Measurements from ENCODE around the gene MINDY2. TPM values are rescaled to one million over a fixed set of nuclear protein-coding genes. Genes with fewer than 3 reads are reported as not detected.
"Not testable (repeated sequence)": the region's sequence is repeated elsewhere in the genome, so short reads cannot be mapped to it uniquely, and the experiment has no call there.

MINDY2 gene
- total RNA-seq, 1 donor from 2014 or later: 20.9 TPM

DNA sequence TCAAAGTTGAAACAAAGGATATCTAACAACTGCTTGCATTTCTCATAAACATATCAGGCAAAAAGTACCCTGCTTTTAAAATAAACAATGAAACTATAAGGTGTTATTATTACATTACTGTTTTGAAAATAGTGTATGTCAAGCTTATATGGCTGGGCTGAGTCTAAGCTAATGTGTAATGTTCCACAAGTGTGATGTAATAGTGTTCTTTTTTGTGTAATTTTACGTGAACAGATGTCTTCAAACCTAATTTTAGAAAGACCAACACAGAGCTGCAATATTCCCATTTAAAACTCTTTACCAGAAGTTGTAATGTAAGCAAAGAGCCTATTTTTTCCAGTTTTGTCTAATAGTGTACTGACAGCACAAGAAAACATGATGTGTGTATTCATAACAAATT lies 34.0 kb downstream of the MINDY2 start:
- H3K4me3 ChIP-seq (ENCODE audit: low read depth, low read length): no peak overlapping the region
- DNase-seq (ENCODE audit: low read depth): no peak
- TF ChIP-seq, protein P1, sequence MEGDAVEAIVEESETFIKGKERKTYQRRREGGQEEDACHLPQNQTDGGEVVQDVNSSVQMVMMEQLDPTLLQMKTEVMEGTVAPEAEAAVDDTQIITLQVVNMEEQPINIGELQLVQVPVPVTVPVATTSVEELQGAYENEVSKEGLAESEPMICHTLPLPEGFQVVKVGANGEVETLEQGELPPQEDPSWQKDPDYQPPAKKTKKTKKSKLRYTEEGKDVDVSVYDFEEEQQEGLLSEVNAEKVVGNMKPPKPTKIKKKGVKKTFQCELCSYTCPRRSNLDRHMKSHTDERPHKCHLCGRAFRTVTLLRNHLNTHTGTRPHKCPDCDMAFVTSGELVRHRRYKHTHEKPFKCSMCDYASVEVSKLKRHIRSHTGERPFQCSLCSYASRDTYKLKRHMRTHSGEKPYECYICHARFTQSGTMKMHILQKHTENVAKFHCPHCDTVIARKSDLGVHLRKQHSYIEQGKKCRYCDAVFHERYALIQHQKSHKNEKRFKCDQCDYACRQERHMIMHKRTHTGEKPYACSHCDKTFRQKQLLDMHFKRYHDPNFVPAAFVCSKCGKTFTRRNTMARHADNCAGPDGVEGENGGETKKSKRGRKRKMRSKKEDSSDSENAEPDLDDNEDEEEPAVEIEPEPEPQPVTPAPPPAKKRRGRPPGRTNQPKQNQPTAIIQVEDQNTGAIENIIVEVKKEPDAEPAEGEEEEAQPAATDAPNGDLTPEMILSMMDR (conservative IDR thresholded peaks at IDR 0.05; ENCODE audit: low read depth, low read length): no peak

DNA sequence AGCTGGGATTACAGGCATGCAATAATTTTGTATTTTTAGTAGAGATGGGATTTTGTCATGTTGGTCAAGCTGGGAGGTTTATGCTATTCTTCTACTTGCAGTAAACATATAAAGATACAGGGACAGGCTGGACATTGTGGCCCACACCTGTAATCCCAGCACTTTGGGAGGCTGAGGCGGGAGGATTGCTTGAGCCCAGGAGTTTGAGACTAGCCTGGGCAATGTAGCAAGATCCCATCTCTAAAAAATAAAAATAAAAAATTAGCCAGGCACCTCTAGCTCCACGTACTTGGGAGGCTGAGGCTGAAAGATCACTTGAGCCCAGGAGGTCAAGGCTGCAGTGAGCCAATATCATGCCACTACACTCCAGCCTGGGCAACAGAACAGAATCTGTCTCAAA lies 52.2 kb downstream of the MINDY2 start:
- not testable (repeated sequence) for H3K4me3 ChIP-seq (ENCODE audit: low read depth, low read length); DNase-seq (ENCODE audit: low read depth)

- H3K4me3 ChIP-seq (ENCODE audit: low read depth, low read length): no peak overlapping the region
- no peak for DNase-seq (ENCODE audit: low read depth)
- TF ChIP-seq, protein P1 (conservative IDR thresholded peaks at IDR 0.05; ENCODE audit: low read depth, low read length): no peak
These were observed 59.5 kb downstream of the MINDY2 start for GRCh38 chr15:58830556-58830955.

GRCh38 chr15:58833681-58834426 lies 62.8 kb downstream of the MINDY2 start:
- not testable (repeated sequence) for DNase-seq (ENCODE audit: low read depth); H3K4me3 ChIP-seq (ENCODE audit: low read depth, low read length)

GRCh38 chr15:58839485-58839884 lies 68.4 kb downstream of the MINDY2 start:
- DNase-seq (ENCODE audit: low read depth): no peak
- TF ChIP-seq, protein P1 (conservative IDR thresholded peaks at IDR 0.05; ENCODE audit: low read depth, low read length): peak; percentile 34
- H3K4me3 ChIP-seq (ENCODE audit: low read depth, low read length): no peak overlapping the region

DNA sequence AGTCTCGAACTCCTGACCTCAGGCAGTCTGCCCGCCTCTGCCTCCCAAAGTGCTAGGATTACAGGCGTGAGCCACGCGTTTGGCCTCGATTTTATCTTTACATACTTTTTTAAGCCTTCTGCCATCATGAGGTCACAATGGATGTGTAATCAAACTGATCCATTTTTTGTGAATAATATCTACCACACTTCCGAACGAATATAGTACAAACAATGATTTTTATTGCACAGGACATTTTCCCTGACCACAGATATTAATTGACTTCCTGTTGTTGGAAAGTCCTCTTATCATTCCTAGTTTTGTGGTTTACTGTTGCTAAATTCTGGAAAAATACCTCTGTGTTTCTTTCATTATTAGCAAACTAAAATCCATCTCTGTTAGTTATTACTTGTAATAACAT lies 68.9 kb downstream of the MINDY2 start:
- H3K4me3 ChIP-seq (ENCODE audit: low read depth, low read length): no peak overlapping the region
- TF ChIP-seq, protein P1 (conservative IDR thresholded peaks at IDR 0.05; ENCODE audit: low read depth, low read length): no peak
- DNase-seq (ENCODE audit: low read depth): no peak

GRCh38 chr15:58842713-58843396 lies 71.8 kb downstream of the MINDY2 start:
- TF ChIP-seq, protein P1 (conservative IDR thresholded peaks at IDR 0.05; ENCODE audit: low read depth, low read length): no peak
- no peak overlapping the region for H3K4me3 ChIP-seq (ENCODE audit: low read depth, low read length)
- DNase-seq (ENCODE audit: low read depth): no peak

DNA sequence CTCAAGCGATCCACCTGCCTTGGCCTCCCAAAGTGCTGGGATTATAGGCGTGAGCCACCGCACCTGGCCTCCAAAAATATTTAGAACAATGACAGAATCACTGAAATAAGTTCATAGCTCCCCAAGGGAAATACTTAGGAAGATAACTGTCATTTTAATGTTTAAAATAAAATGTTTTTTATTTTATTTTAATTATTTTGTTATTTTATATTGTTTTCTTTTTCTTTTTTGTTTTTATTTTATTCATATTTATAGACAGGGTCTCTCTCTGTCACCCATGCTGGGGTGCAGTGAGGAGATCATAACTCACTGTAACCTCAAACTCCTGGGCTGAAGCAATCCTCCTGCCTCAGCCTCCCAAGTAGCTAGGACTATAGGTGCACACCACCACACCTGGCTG lies 80.1 kb downstream of the MINDY2 start:
- not testable (repeated sequence) for H3K4me3 ChIP-seq (ENCODE audit: low read depth, low read length); DNase-seq (ENCODE audit: low read depth)

All from epithelial cell of proximal tubule (primary cell).